SK-N-SH (cell line): ENCODE measurements around the gene TBCD.

ENCODE experiments used
- CHD2 ChIP-seq: fragments of 150-350 bp; IDR thresholded peaks from 2 replicates; pipeline ENCODE4 v1.6.1; 2018; ENCODE audit warnings: low read length; ENCODE audit not compliant: partially characterized antibody
- EZH2phosphoT487 ChIP-seq: fragments of 200-600 bp; sonication (generic); IDR thresholded peaks from 2 replicates; pipeline ENCODE4 v1.6.1; 2017; ENCODE audit warnings: low read depth, mixed run types, mild to moderate bottlenecking, antibody characterized with exemption, moderate library complexity, borderline replicate concordance
- MXI1 ChIP-seq: IDR thresholded peaks from 2 replicates; pipeline ENCODE4 v1.6.1; 2012; ENCODE audit warnings: mild to moderate bottlenecking, low read depth, low read length, improper control_type of control experiment
- RAD21 ChIP-seq: IDR thresholded peaks from 2 replicates; pipeline ENCODE4 v1.6.1; 2012; ENCODE audit warnings: mild to moderate bottlenecking, low read length
- TAF1 ChIP-seq: IDR thresholded peaks from 2 replicates; pipeline ENCODE4 v1.6.1; 2012; ENCODE audit warnings: low read depth, mild to moderate bottlenecking, low read length, moderate library complexity, borderline replicate concordance
- TF ChIP-seq, protein P1 (sequence below): IDR thresholded peaks from 2 replicates; pipeline ENCODE4 v1.4.0; 2012; ENCODE audit warnings: low read depth
- TF ChIP-seq, protein P2 (sequence below): fragments of 200-600 bp; sonication (generic); IDR thresholded peaks from 2 replicates; pipeline ENCODE4 v1.6.1; 2017; ENCODE audit warnings: antibody characterized with exemption, mild to moderate bottlenecking, moderate library complexity
- TF ChIP-seq, protein P3 (sequence below): IDR thresholded peaks from 2 replicates; pipeline ENCODE4 v1.4.0; 2012; ENCODE audit warnings: low read depth, borderline replicate concordance

DNA sequence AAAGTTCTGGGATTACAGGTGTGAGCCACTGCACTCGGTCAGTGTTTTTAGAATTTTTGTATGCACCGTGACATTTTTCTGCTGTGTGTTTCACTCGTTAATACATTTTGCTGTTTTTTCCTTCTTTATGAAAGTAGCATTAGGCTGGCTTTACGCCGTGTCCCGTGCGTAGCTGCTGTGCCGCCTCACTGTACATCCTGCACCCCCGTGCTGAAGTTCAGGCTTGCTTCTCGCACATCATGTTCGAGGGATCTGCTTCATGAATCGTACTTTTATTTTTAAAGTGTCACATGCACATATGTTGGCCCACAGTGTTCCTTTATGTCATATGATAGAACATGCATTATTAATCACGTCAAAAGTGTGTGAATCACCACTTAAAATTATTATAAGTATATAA lies 172.3 kb downstream of the TBCD start:
- TF ChIP-seq, protein P1, sequence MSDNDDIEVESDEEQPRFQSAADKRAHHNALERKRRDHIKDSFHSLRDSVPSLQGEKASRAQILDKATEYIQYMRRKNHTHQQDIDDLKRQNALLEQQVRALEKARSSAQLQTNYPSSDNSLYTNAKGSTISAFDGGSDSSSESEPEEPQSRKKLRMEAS, result no peak
- TF ChIP-seq, protein P2, sequence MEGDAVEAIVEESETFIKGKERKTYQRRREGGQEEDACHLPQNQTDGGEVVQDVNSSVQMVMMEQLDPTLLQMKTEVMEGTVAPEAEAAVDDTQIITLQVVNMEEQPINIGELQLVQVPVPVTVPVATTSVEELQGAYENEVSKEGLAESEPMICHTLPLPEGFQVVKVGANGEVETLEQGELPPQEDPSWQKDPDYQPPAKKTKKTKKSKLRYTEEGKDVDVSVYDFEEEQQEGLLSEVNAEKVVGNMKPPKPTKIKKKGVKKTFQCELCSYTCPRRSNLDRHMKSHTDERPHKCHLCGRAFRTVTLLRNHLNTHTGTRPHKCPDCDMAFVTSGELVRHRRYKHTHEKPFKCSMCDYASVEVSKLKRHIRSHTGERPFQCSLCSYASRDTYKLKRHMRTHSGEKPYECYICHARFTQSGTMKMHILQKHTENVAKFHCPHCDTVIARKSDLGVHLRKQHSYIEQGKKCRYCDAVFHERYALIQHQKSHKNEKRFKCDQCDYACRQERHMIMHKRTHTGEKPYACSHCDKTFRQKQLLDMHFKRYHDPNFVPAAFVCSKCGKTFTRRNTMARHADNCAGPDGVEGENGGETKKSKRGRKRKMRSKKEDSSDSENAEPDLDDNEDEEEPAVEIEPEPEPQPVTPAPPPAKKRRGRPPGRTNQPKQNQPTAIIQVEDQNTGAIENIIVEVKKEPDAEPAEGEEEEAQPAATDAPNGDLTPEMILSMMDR, result no peak
- TF ChIP-seq CHD2, result no peak
- TF ChIP-seq MXI1, result no peak
- TF ChIP-seq, protein P3, sequence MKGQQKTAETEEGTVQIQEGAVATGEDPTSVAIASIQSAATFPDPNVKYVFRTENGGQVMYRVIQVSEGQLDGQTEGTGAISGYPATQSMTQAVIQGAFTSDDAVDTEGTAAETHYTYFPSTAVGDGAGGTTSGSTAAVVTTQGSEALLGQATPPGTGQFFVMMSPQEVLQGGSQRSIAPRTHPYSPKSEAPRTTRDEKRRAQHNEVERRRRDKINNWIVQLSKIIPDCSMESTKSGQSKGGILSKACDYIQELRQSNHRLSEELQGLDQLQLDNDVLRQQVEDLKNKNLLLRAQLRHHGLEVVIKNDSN, result no peak
- no peak for TF ChIP-seq EZH2phosphoT487
- TF ChIP-seq RAD21, result no peak
- TF ChIP-seq TAF1, result no peak
